Peyer's patch (tissue), 4 donors: Measurements from ENCODE around the gene CDCA4.

Source experiments
- CTCF ChIP-seq, 6 experiments: fragments of 450-650 bp in 4 of 6; fragments of 200-600 bp in 2 of 6; sonication (generic) in 1 of 6; IDR thresholded peaks; one replicate each; pipeline ENCODE4 v1.5.1; 2017 to 2019; ENCODE audit warnings: antibody characterized with exemption in 6 of 6, mild to moderate bottlenecking in 3 of 6, moderate library complexity in 1 of 6
- POLR2A ChIP-seq, 2 donors: fragments of 450-650 bp; IDR thresholded peaks; one replicate each; pipeline ENCODE4 v1.5.1; 2017; ENCODE audit warnings: antibody characterized with exemption in 2 of 2, mild to moderate bottlenecking in 2 of 2, moderate library complexity in 2 of 2

DNA sequence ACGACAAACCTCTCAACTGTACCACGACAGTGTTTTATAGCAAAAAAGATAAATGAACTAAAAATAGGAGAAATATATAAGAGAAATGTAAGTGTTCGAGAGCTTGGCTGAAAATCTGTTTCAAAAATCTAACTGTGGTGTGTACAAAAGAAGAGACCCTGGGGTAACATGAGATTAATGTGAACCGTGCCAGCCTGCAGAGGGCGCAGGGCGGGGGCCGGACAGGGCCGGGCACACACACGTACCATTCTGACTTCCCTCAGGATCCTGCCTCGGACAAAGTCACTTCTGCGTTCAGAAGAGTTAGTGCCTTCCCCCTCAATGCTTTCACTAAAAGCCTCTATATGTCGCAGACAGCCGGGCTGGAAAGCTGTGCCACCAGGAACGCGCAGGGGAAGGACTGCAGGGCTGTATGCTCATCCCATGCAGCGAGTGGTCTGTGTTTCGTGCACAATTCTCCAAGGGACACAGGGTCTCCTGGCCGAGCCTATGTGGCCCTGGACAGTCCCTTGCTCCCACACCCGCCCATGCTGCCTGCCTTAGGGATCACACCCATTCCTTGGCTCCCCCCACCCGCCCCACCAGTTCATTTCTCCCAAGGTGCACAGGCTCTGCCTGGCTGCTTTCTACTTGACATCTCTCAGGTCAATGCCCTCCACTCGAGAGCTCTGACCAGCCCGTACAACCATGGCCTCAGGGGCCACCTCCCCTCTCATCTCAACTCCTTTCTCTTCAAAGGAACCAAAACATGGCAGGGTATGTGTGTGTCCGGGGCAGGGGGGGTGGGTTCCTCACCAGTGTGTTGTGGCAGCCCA, 8.5 kb downstream of the CDCA4 start:
- TF ChIP-seq POLR2A (IDR thresholded peaks at IDR 0.05) (no peak), CTCF (IDR thresholded peaks at IDR 0.05) (peak in 4 of 6 experiments; percentile 24 to 46 (median 38))
